K562 (cell line): ENCODE data around the gene PARP15. TPM values are rescaled to one million over a fixed set of nuclear protein-coding genes. Genes with fewer than 3 reads are reported as not detected.

ENCODE experiments used
- ATAC-seq: fragments of 200-7000 bp; cut with Tn5 transposase; 3 replicates; pipeline ENCODE4 v1.9.1; 2020; ENCODE audit warnings: moderate library complexity
- BruUV-seq: library from RNA; stranded (reverse); fragments of 400-500 nt; replicated peaks from 2 replicates; lab custom pipeline; 2021; lab: Mats Ljungman, UMichigan
- CTCF ChIA-PET: fragments of 300-600 bp; formaldehyde crosslinking; extraction: SDS; loops from one replicate; lab custom pipeline; 2021; ENCODE audit warnings: low intra/inter-chr PET ratio; lab: Yijun Ruan, JAX
- POLR2A ChIA-PET: fragments of 300-600, 350-650 bp; sonication (Branson Sonifier 250); formaldehyde crosslinking; extraction: SDS; loops from one replicate; lab custom pipeline; 2021; ENCODE audit warnings: antibody characterized with exemption, inconsistent platforms; lab: Yijun Ruan, JAX
- DNase-seq, 4 experiments: peaks; one replicate each; pipeline versions ENCODE4 v3.0.0 to v3.0.0-alpha.2; 2011 to 2018; ENCODE audit warnings: low spot score in 3 of 4, mixed read lengths in 3 of 4; ENCODE audit errors: extremely low read depth in 1 of 4
- FAIRE-seq: peaks from 2 replicates; lab custom pipeline; 2011; peaks lifted over from hg19 to GRCh38; lab: Jason Lieb, UNC
- H2AFZ ChIP-seq: 2 replicates; pipeline ENCODE4 v1.6.0; 2011; ENCODE audit warnings: low read depth, low read length, control low read depth, inconsistent platforms
- H3K27ac ChIP-seq: fragments of 200-600 bp; 3 replicates; pipeline ENCODE4 v1.8.0; 2011; ENCODE audit warnings: low read depth, mild to moderate bottlenecking, control low read depth, inconsistent platforms, low read length, moderate library complexity, mixed read lengths; ENCODE audit errors: extremely low read depth
- H3K27me3 ChIP-seq, 2 experiments: fragments of 300-600 bp in 1 of 2; 2 replicates in 1 of 2; 3 replicates in 1 of 2; pipeline versions ENCODE4 v1.6.0 to v1.8.0; 2011; ENCODE audit warnings: inconsistent platforms in 2 of 2, low read length in 2 of 2, mild to moderate bottlenecking in 1 of 2, mixed read lengths in 1 of 2, moderate library complexity in 1 of 2; ENCODE audit not compliant: control insufficient read depth in 2 of 2, insufficient read depth in 2 of 2
- H3K36me3 ChIP-seq: fragments of 300-600 bp; 3 replicates; pipeline ENCODE4 v1.8.0; 2011; ENCODE audit warnings: mild to moderate bottlenecking, low read length, inconsistent platforms; ENCODE audit not compliant: control insufficient read depth, insufficient read depth
- H3K4me1 ChIP-seq, 2 experiments: fragments of 200-600 bp in 1 of 2; replicated peaks in 1 of 2; 2 replicates in 1 of 2; 3 replicates in 1 of 2; pipeline versions ENCODE4 v1.5.1 to v1.8.0; 2011; ENCODE audit warnings: inconsistent platforms in 2 of 2, low read length in 2 of 2, mild to moderate bottlenecking in 1 of 2, mixed read lengths in 1 of 2, moderate library complexity in 1 of 2; ENCODE audit not compliant: control insufficient read depth in 2 of 2, insufficient read depth in 2 of 2
- H3K4me2 ChIP-seq: 2 replicates; pipeline ENCODE4 v1.6.1; 2011; ENCODE audit warnings: low read length, control low read depth, inconsistent platforms, mixed read lengths; ENCODE audit not compliant: insufficient read depth
- H3K4me3 ChIP-seq: fragments of 200-600 bp; sonication (generic), shearing (Covaris generic); 2 replicates; pipeline ENCODE4 v1.5.1; 2016; ENCODE audit warnings: control low read depth, inconsistent platforms
- H3K79me2 ChIP-seq: fragments of 200-600 bp; 3 replicates; pipeline ENCODE4 v1.8.0; 2011; ENCODE audit warnings: low read length, inconsistent platforms; ENCODE audit not compliant: control insufficient read depth, insufficient read depth
- H3K9ac ChIP-seq, 2 experiments: 2 replicates each; pipeline versions ENCODE4 v1.6.0 to v1.6.1; 2011; ENCODE audit warnings: low read depth in 2 of 2, low read length in 2 of 2, control low read depth in 1 of 2, inconsistent platforms in 1 of 2, mild to moderate bottlenecking in 1 of 2, mixed read lengths in 1 of 2; ENCODE audit not compliant: insufficient read depth in 1 of 2
- H3K9me1 ChIP-seq: one replicate; pipeline ENCODE4 v1.6.0; 2011; ENCODE audit warnings: inconsistent platforms, mild to moderate bottlenecking, low read length, moderate library complexity; ENCODE audit not compliant: control insufficient read depth, insufficient read depth
- H3K9me3 ChIP-seq: replicated peaks from 2 replicates; pipeline ENCODE4 v1.5.1; 2011; ENCODE audit warnings: low read depth, low read length, inconsistent platforms; ENCODE audit not compliant: control insufficient read depth, insufficient read depth
- H4K20me1 ChIP-seq: replicated peaks from 2 replicates; pipeline ENCODE4 v1.6.1; 2011; ENCODE audit warnings: low read length, inconsistent platforms, mixed read lengths; ENCODE audit not compliant: control insufficient read depth, insufficient read depth
- ATF7 ChIP-seq: fragments of 450-650 bp; IDR thresholded peaks from 2 replicates; pipeline ENCODE4 v1.7.1; 2014; ENCODE audit warnings: mild to moderate bottlenecking, moderate library complexity
- DPF2 ChIP-seq: fragments of 450-650 bp; IDR thresholded peaks from 2 replicates; pipeline ENCODE4 v1.6.1; 2016
- EGR1 ChIP-seq: fragments of 450-650 bp; conservative IDR thresholded peaks from 2 replicates; pipeline ENCODE4 v1.6.1; 2017; ENCODE audit warnings: mild to moderate bottlenecking
- HDAC1 ChIP-seq, 2 experiments: fragments of 450-650 bp; IDR thresholded peaks; 2 replicates each; pipeline ENCODE4 v1.6.1; 2016 to 2017; ENCODE audit warnings: inconsistent platforms in 1 of 2, mild to moderate bottlenecking in 1 of 2, moderate library complexity in 1 of 2
- HMG20A ChIP-seq: fragments of 450-650 bp; formaldehyde crosslinking; conservative IDR thresholded peaks from 2 replicates; pipeline ENCODE4 v1.4.0; 2020; ENCODE audit warnings: mild to moderate bottlenecking, mixed read lengths
- HSF4 ChIP-seq: fragments of 250-450 bp; sonication (Bioruptor Pico); IDR thresholded peaks from 2 replicates; pipeline ENCODE4 v2.1.2; 2022; ENCODE audit warnings: mild to moderate bottlenecking, moderate library complexity, borderline replicate concordance
- KDM1A ChIP-seq, 2 experiments: fragments of 450-650 bp; IDR thresholded peaks; 2 replicates each; pipeline ENCODE4 v1.6.1; 2016; ENCODE audit warnings: mild to moderate bottlenecking in 2 of 2
- LARP7 ChIP-seq: fragments of 450-650 bp; IDR thresholded peaks from 2 replicates; pipeline ENCODE4 v1.6.1; 2016
- MEF2A ChIP-seq: IDR thresholded peaks from 2 replicates; pipeline ENCODE4 v1.6.1; 2011; ENCODE audit warnings: low read depth, mild to moderate bottlenecking, low read length, moderate library complexity; ENCODE audit not compliant: control insufficient read depth
- TAF1 ChIP-seq: IDR thresholded peaks from 2 replicates; pipeline ENCODE4 v1.6.1; 2011; ENCODE audit warnings: mild to moderate bottlenecking, low read length, moderate library complexity; ENCODE audit not compliant: insufficient read depth, control insufficient read depth, severe bottlenecking; ENCODE audit errors: extremely low read depth
- ZC3H8 ChIP-seq: fragments of 450-650 bp; IDR thresholded peaks from 2 replicates; pipeline ENCODE4 v1.6.1; 2017
- ZNF717 ChIP-seq: fragments of 250-450 bp; sonication (Bioruptor Pico); IDR thresholded peaks from 2 replicates; pipeline ENCODE4 v1.5.0; 2021
- WGBS: fragments of 100-300 bp; shearing (Covaris generic); methylation state at CpG from one replicate; pipeline ENCODE4 v1.1.6; 2016; ENCODE audit warnings: low coverage, mixed read lengths; ENCODE audit not compliant: insufficient coverage; ENCODE audit errors: missing lambda C conversion rate; 5-methylcytosine and 5-hydroxymethylcytosine counted together
- in situ Hi-C: fragments of 300-500 bp; cut with MboI; formaldehyde crosslinking; loops from 4 replicates; pipeline ENCODE4 v1.15.0; 2018; ENCODE audit warnings: inconsistent platforms, mixed read lengths
- intact Hi-C: fragments of 100-400 bp; cut with micrococcal nuclease; formaldehyde crosslinking; loops from 2 replicates; pipeline ENCODE4 v1.14.2; 2022
- polyA plus RNA-seq, 8 experiments: library from polyadenylated mRNA; depleted of rRNA in 4 of 8; stranded (reverse) in 5 of 8; unstranded in 3 of 8; fragments of >200 nt; fragmentation: Nextera tagmentation in 2 of 8; fragmentation: Illumina TruSeq in 1 of 8; extraction: Ambion mirVana in 2 of 8; extraction: Trizol in 1 of 8; gene quantifications; 2 replicates each; pipeline versions ENCODE4 v1.2.1 to v1.2.3, GENCODE V29; 2011 to 2014; ENCODE audit warnings: inconsistent platforms in 1 of 8, missing spikeins in 1 of 8
- total RNA-seq, 7 experiments: library from RNA; depleted of rRNA in 6 of 7; stranded (reverse); fragments of >200 nt in 6 of 7; fragmentation: Illumina TruSeq in 2 of 7; extraction: Trizol in 2 of 7; gene quantifications; 2 replicates each; pipeline versions ENCODE4 v1.2.1 to v1.2.3, GENCODE V29; 2011 to 2021; ENCODE audit warnings: low replicate concordance in 1 of 7

PARP15 gene
- total and polyA plus RNA-seq, 9 of the 15 experiments (the other 6 are each of a cell fraction or from before 2014, with no cell fraction given), result 0.05 to 0.40 (median 0.13) TPM

DNA sequence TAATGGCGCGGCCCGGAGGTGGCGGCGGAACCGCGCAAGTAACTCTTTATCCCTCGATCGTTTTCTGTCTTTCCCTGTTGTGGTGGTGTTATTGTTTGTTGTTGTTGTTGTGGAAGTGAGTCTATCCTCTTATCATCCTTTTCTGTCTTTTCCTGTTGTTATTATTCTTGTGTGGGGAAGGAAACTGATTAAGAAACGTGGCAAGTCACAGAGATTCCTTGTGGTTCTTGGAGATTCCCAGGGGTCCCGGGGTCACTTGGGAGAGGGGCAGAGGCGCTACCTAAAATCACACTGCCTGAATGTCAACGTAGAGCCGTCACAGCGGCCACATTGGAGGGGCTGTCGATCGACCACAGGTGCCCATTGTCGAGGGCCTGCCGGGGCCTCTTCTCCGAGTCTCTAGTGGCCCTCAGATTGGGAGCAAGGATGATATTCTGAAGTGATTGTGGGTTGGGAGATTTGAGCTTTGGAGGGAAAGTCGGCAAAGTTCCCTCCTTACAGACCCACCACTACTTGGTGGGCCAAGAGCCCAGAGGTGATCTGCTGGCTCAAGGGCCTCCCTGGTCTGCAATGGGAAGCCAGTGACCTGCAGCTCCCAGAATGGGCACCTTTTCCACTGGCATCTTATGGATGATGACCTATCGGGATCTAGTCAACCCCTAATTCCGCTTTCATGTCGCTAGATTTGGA lies 104.0 kb downstream of the PARP15 start:
- H3K4me2 ChIP-seq, result peak overlapping the region; percentile 83
- peak overlapping the region; percentile 91 for H2AFZ ChIP-seq
- peaks cover 13 to 17% of the 10 kb centered on the region in 2 experiments; a peak in 4 of 5 replicates for H3K4me1 ChIP-seq
- CTCF ChIA-PET, result no interaction called here
- POLR2A ChIA-PET, result no interaction called here
- H3K36me3 ChIP-seq, result 0 out of 3 replicates have a peak, but pooled peaks cover 3% of the 10 kb centered on the region
- intact Hi-C loops (no loop called here), in situ Hi-C loops (loop anchor here (10.0 kb wide), 1 partner anchor 287 kb away; no protein-coding TSS in a partner anchor)
- H3K9me3 ChIP-seq, result no peaks in the 10 kb centered on the region
- peak overlapping the region; percentile 80; the same call in 2 of the 3 replicates for H3K27ac ChIP-seq
- ATAC-seq (no peak), FAIRE-seq (peak; percentile 46), DNase-seq (peak in 1 of 4 experiments; percentile 7)
- no peaks in the 10 kb centered on the region for H3K27me3 ChIP-seq
- TSS peak; percentile 34 for BruUV-seq
- H3K9ac ChIP-seq, result peak overlapping the region; percentile 79 to 95
- peak overlapping the region; percentile 77 for H3K4me3 ChIP-seq
- 47% methylated on average over 5 of the region's 24 CpGs for WGBS
- TF ChIP-seq KDM1A (IDR thresholded peaks at IDR 0.05), result 0 out of 4 replicates have a peak, but pooled peaks of 1 of the 2 experiments have one; percentile 30
- TF ChIP-seq ATF7, result no peak
- no peak for TF ChIP-seq ZNF717
- no peak for TF ChIP-seq MEF2A
- TF ChIP-seq TAF1, result peak; percentile 35
- TF ChIP-seq EGR1, result peak; percentile 60
- no peak for TF ChIP-seq HMG20A (CRISPR knock-in tag)
- TF ChIP-seq ZC3H8, result no peak
- TF ChIP-seq LARP7, result 0 out of 2 replicates have a peak, but pooled peaks have one; percentile 52
- TF ChIP-seq HSF4 (CRISPR knock-in tag), result no peak
- TF ChIP-seq DPF2, result 0 out of 2 replicates have a peak, but pooled peaks have one; percentile 15
- peak in 1 of 2 experiments; percentile 15; a peak in 1 of 4 replicates for TF ChIP-seq HDAC1 (IDR thresholded peaks at IDR 0.05)
- peaks cover 12% of the 10 kb centered on the region for H3K79me2 ChIP-seq
- H4K20me1 ChIP-seq, result no peaks in the 10 kb centered on the region
- H3K9me1 ChIP-seq, result no peaks in the 10 kb centered on the region
